Body of pancreas (tissue), 4 donors: ENCODE measurements around the gene ID4.

Experiments
- POLR2A ChIP-seq, 3 donors: fragments of 450-650 bp; IDR thresholded peaks; one replicate each; pipeline ENCODE4 v1.6.1; 2016; ENCODE audit warnings: antibody characterized with exemption in 3 of 3, mild to moderate bottlenecking in 2 of 3
- TF ChIP-seq, protein P1 (sequence below), 7 experiments: fragments of 450-650 bp in 4 of 7; fragments of 200-600 bp in 3 of 7; sonication (generic) in 3 of 7; IDR thresholded peaks; one replicate each; pipeline ENCODE4 v1.5.1; 2016 to 2019; ENCODE audit warnings: antibody characterized with exemption in 7 of 7

DNA sequence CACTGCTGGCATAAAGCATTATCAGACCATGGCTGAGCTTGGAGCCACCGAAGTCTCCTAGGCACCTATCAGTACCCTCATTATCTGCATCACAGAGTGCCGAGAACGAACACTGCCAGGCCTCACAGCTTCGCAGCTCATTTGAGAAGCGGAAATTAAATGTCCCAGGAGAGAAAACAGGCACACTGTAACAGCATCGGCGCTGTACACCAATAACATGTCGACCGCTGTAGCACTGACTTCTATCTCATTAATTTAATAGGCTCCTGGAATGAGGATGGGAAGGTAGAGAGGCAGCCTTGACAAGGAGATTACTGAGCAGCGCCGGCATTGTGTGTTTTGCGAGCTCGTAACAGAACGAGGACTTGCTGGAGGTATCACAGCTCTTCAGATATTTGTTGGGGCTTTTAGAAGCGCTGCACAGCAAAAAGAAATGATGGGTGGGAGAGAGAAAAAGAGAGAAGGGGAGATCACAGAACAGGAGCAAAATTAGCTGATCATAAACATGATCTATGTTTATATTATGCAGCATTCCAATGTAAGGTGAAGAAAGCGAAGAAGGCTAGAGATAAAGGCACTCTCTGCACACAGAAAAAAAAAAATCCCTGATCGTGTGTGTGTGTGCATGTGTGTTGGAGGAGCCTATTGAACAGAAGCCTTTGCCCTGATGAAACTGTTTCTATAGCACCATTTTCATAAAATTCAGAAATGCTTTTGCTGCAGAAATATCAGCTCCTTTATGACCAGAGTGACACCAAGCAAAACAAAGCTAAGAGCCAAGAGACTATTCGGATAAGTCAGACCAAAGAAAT, 29.2 kb downstream of the ID4 start:
- TF ChIP-seq, protein P1, sequence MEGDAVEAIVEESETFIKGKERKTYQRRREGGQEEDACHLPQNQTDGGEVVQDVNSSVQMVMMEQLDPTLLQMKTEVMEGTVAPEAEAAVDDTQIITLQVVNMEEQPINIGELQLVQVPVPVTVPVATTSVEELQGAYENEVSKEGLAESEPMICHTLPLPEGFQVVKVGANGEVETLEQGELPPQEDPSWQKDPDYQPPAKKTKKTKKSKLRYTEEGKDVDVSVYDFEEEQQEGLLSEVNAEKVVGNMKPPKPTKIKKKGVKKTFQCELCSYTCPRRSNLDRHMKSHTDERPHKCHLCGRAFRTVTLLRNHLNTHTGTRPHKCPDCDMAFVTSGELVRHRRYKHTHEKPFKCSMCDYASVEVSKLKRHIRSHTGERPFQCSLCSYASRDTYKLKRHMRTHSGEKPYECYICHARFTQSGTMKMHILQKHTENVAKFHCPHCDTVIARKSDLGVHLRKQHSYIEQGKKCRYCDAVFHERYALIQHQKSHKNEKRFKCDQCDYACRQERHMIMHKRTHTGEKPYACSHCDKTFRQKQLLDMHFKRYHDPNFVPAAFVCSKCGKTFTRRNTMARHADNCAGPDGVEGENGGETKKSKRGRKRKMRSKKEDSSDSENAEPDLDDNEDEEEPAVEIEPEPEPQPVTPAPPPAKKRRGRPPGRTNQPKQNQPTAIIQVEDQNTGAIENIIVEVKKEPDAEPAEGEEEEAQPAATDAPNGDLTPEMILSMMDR (IDR thresholded peaks at IDR 0.05), result no peak
- no peak for TF ChIP-seq POLR2A (IDR thresholded peaks at IDR 0.05)
